ENCODE results near the gene GPS1. TPM values are rescaled to one million over a fixed set of nuclear protein-coding genes. Genes with fewer than 3 reads are reported as not detected.

Gene GPS1
- total RNA-seq, 2 experiments from 2014 or later = 69.0 to 75.6 TPM

Other genes with a start within 250 kb of the GPS1 start
- gene GCGR, start 247.7 kb upstream of the GPS1 start, total RNA-seq = not detected
- 10 to 100 TPM; 37.1 to 38.2 TPM for gene MCRIP1, start 218.6 kb upstream of the GPS1 start, total RNA-seq
- gene PPP1R27, start 216.8 kb upstream of the GPS1 start, total RNA-seq = not detected
- 100 to 1,000 TPM; 483 to 496 TPM for gene P4HB, start 191.4 kb upstream of the GPS1 start, total RNA-seq
- 100 to 1,000 TPM; 636 to 661 TPM for gene ARHGDIA, start 180.6 kb upstream of the GPS1 start, total RNA-seq
- gene ALYREF, start 160.3 kb upstream of the GPS1 start, total RNA-seq = 100 to 1,000 TPM; 159 to 160 TPM
- 10 to 100 TPM; 95.9 to 98.4 TPM for gene ANAPC11, start 160.2 kb upstream of the GPS1 start, total RNA-seq
- under 1 TPM in 1 of 2 experiments, not detected in 1; 0.38 TPM for gene NPB, start 149.7 kb upstream of the GPS1 start, total RNA-seq
- gene PCYT2, start 140.5 kb upstream of the GPS1 start, total RNA-seq = 10 to 100 TPM; 41.6 to 44.4 TPM
- 10 to 100 TPM; 55.8 to 58.4 TPM for gene SIRT7, start 133.7 kb upstream of the GPS1 start, total RNA-seq
- gene MAFG, start 124.2 kb upstream of the GPS1 start, total RNA-seq = 10 to 100 TPM; 35.2 to 36.5 TPM
- 10 to 100 TPM; 25.8 to 34.7 TPM for gene PYCR1, start 114.6 kb upstream of the GPS1 start, total RNA-seq
- not detected for gene MYADML2, start 104.7 kb upstream of the GPS1 start, total RNA-seq
- under 1 TPM in 1 of 2 experiments, not detected in 1; 0.15 TPM for gene NOTUM, start 90.7 kb upstream of the GPS1 start, total RNA-seq
- 10 to 100 TPM; 25.3 to 29.9 TPM for gene ASPSCR1, start 74.3 kb upstream of the GPS1 start, total RNA-seq
- gene CENPX, start 29.0 kb upstream of the GPS1 start, total RNA-seq = 10 to 100 TPM; 52.7 to 54.7 TPM
- 10 to 100 TPM; 34.8 to 35.5 TPM for gene LRRC45, start 28.6 kb upstream of the GPS1 start, total RNA-seq
- gene RAC3, start 20.2 kb upstream of the GPS1 start, total RNA-seq = 1 to 10 TPM; 7.9 to 8.1 TPM
- 10 to 100 TPM; 93.9 to 95.2 TPM for gene DCXR, start 14.2 kb upstream of the GPS1 start, total RNA-seq
- gene RFNG, start 87 bp upstream of the GPS1 start, total RNA-seq = 10 to 100 TPM; 26.3 to 28.4 TPM
- gene DUS1L, start 13.9 kb downstream of the GPS1 start, total RNA-seq = 10 to 100 TPM; 98.8 to 99.3 TPM
- 100 to 1,000 TPM; 181 to 191 TPM for gene FASN, start 46.3 kb downstream of the GPS1 start, total RNA-seq
- 10 to 100 TPM; 49.8 to 54.9 TPM for gene CCDC57, start 160.9 kb downstream of the GPS1 start, total RNA-seq
- gene SLC16A3, start 177.1 kb downstream of the GPS1 start, total RNA-seq = 100 to 1,000 TPM; 206 to 210 TPM
- gene CSNK1D, start 221.8 kb downstream of the GPS1 start, total RNA-seq = 100 to 1,000 TPM; 116 TPM